ENCODE results near the gene VAPA.

DNA sequence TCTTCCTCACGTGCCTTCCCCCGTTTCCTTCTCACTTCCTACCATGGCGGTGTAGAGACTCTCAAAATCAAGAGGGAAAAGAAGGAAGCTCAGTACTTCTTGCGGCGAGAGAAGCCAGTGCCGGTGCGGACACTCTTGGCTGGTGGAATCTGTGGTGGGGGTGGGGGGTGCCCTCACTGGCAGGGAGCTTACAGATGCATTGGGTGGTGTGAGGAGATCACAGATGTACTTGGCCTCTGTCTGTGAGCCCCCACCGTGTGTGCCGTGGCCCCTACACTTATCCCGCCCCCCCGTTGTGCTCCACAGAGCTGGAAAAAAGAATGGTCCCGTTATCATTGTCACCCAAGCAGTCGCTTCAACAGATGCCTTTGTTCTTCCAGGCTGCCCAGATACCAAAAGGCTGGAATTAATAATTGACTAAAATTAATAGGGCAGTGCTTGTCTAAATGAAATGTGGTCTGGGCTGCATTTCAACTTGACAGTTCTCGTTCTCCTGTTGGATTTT lies 79.8 kb downstream of the VAPA start:
- TF ChIP-seq, protein P1, sequence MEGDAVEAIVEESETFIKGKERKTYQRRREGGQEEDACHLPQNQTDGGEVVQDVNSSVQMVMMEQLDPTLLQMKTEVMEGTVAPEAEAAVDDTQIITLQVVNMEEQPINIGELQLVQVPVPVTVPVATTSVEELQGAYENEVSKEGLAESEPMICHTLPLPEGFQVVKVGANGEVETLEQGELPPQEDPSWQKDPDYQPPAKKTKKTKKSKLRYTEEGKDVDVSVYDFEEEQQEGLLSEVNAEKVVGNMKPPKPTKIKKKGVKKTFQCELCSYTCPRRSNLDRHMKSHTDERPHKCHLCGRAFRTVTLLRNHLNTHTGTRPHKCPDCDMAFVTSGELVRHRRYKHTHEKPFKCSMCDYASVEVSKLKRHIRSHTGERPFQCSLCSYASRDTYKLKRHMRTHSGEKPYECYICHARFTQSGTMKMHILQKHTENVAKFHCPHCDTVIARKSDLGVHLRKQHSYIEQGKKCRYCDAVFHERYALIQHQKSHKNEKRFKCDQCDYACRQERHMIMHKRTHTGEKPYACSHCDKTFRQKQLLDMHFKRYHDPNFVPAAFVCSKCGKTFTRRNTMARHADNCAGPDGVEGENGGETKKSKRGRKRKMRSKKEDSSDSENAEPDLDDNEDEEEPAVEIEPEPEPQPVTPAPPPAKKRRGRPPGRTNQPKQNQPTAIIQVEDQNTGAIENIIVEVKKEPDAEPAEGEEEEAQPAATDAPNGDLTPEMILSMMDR (IDR thresholded peaks at IDR 0.05 in 2 of 3, conservative IDR thresholded peaks at IDR 0.05 in 1 of 3; ENCODE audit: insufficient read depth in 2 of 3, low read depth in 1 of 3, low read length in 3 of 3) = no peak
- no peak for TF ChIP-seq GABPA (tag; conservative IDR thresholded peaks at IDR 0.05; ENCODE audit: low read depth)
- TF ChIP-seq, protein P2, sequence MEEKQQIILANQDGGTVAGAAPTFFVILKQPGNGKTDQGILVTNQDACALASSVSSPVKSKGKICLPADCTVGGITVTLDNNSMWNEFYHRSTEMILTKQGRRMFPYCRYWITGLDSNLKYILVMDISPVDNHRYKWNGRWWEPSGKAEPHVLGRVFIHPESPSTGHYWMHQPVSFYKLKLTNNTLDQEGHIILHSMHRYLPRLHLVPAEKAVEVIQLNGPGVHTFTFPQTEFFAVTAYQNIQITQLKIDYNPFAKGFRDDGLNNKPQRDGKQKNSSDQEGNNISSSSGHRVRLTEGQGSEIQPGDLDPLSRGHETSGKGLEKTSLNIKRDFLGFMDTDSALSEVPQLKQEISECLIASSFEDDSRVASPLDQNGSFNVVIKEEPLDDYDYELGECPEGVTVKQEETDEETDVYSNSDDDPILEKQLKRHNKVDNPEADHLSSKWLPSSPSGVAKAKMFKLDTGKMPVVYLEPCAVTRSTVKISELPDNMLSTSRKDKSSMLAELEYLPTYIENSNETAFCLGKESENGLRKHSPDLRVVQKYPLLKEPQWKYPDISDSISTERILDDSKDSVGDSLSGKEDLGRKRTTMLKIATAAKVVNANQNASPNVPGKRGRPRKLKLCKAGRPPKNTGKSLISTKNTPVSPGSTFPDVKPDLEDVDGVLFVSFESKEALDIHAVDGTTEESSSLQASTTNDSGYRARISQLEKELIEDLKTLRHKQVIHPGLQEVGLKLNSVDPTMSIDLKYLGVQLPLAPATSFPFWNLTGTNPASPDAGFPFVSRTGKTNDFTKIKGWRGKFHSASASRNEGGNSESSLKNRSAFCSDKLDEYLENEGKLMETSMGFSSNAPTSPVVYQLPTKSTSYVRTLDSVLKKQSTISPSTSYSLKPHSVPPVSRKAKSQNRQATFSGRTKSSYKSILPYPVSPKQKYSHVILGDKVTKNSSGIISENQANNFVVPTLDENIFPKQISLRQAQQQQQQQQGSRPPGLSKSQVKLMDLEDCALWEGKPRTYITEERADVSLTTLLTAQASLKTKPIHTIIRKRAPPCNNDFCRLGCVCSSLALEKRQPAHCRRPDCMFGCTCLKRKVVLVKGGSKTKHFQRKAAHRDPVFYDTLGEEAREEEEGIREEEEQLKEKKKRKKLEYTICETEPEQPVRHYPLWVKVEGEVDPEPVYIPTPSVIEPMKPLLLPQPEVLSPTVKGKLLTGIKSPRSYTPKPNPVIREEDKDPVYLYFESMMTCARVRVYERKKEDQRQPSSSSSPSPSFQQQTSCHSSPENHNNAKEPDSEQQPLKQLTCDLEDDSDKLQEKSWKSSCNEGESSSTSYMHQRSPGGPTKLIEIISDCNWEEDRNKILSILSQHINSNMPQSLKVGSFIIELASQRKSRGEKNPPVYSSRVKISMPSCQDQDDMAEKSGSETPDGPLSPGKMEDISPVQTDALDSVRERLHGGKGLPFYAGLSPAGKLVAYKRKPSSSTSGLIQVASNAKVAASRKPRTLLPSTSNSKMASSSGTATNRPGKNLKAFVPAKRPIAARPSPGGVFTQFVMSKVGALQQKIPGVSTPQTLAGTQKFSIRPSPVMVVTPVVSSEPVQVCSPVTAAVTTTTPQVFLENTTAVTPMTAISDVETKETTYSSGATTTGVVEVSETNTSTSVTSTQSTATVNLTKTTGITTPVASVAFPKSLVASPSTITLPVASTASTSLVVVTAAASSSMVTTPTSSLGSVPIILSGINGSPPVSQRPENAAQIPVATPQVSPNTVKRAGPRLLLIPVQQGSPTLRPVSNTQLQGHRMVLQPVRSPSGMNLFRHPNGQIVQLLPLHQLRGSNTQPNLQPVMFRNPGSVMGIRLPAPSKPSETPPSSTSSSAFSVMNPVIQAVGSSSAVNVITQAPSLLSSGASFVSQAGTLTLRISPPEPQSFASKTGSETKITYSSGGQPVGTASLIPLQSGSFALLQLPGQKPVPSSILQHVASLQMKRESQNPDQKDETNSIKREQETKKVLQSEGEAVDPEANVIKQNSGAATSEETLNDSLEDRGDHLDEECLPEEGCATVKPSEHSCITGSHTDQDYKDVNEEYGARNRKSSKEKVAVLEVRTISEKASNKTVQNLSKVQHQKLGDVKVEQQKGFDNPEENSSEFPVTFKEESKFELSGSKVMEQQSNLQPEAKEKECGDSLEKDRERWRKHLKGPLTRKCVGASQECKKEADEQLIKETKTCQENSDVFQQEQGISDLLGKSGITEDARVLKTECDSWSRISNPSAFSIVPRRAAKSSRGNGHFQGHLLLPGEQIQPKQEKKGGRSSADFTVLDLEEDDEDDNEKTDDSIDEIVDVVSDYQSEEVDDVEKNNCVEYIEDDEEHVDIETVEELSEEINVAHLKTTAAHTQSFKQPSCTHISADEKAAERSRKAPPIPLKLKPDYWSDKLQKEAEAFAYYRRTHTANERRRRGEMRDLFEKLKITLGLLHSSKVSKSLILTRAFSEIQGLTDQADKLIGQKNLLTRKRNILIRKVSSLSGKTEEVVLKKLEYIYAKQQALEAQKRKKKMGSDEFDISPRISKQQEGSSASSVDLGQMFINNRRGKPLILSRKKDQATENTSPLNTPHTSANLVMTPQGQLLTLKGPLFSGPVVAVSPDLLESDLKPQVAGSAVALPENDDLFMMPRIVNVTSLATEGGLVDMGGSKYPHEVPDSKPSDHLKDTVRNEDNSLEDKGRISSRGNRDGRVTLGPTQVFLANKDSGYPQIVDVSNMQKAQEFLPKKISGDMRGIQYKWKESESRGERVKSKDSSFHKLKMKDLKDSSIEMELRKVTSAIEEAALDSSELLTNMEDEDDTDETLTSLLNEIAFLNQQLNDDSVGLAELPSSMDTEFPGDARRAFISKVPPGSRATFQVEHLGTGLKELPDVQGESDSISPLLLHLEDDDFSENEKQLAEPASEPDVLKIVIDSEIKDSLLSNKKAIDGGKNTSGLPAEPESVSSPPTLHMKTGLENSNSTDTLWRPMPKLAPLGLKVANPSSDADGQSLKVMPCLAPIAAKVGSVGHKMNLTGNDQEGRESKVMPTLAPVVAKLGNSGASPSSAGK (IDR thresholded peaks at IDR 0.05) = no peak
